ENCODE results near the gene BCKDHA.

The BCKDHA gene

DNA sequence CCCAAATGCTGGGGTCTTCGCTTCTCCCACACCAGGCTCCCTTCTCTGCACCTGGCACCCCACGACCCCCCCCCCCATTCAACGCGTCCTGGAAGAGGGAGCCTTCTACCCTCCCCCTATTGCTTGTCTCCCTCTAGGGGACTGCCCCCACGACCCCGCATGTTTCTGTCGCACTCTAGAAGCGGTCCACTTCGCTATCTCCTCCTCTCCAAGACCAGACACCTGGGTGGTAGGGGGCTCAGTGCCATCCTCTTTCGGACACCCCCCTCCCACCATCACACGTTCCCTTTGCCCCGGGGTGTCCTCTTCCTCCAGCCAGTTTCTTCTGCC, 45.4 kb upstream of the BCKDHA start:
- peaks cover 26% of the 10 kb centered on the region for H3K79me1 ChIP-seq (ENCODE audit: low read length)
- peak overlapping the region; percentile 58 for H4K8ac ChIP-seq (ENCODE audit: low read depth, low read length)

DNA sequence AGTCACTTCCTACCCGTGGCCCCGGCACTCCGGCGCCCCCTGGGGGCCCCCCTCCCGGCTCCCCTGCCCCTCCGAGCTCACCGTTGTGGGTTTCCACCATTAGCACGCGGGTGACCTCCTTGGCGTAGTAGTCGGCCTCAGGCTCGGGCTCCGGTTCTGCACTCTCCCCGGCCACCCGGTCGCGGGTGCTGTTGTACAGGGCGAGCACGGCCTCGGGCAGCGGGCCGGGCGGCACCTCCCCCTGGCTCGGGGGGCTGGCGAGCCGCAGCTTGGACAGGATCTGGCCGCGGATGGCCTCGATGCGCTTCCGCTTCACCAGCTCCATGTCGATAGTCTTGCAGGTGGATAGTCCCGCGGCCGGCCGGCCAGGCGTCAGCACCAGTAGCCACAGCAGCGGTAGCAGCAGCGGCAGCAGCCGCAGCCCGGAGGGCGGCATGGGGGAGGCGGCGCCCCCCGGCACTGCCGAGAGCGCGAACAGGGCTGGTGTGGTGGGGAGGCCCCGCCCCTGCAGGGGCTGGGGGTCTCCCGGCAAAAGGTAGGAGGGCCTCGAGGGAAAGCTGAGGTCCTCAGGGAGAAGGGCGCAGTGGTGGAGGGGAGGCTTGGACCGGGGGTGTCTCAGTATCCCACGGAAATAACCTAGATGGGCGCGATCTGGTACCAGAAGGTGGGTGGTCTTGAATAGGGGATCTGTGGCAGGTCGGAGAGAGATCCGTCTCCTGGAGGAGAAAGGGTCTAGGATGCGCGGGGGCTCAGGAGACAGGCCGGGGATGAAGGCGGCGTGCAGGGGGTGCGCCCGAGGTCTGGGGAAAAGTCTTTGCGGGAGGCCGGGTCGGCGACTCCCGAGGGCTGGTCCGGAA, 44.8 kb upstream of the BCKDHA start:
- Histone ChIP-seq H3K4me1 (ENCODE audit: control insufficient read depth in 1 of 2, insufficient read depth in 2 of 2, low read length in 2 of 2) (peaks cover 0 to 8% of the 10 kb centered on the region in 2 experiments), H3K79me1 (ENCODE audit: low read length) (peaks cover 26% of the 10 kb centered on the region), H3K9me3 (ENCODE audit: insufficient read depth, low read depth, low read length) (peaks cover 5% of the 10 kb centered on the region), H4K12ac (ENCODE audit: low read depth, low read length) (peak overlapping the region; percentile 14), H2AFZ (ENCODE audit: insufficient read depth, low read length, poor library complexity) (peak overlapping the region; percentile 8), H3K79me2 (ENCODE audit: control insufficient read depth, insufficient read depth, low read length, poor library complexity) (peaks cover 18% of the 10 kb centered on the region), H3K4me2 (ENCODE audit: low read length) (peak overlapping the region; percentile 75), H3K4me3 (ENCODE audit: low read depth, low read length) (peak overlapping the region; percentile 82), H2BK5ac (ENCODE audit: low read depth, low read length, poor library complexity) (peak overlapping the region; percentile 29), H2BK120ac (ENCODE audit: insufficient read depth, low read length, poor library complexity) (peak overlapping the region; percentile 67), H3K23ac (ENCODE audit: low read length) (no peak overlapping the region), H2AK5ac (ENCODE audit: low read length) (peak overlapping the region; percentile 37), H4K8ac (ENCODE audit: low read depth, low read length) (peak overlapping the region; percentile 42), H3K27me3 (ENCODE audit: insufficient read depth, low read length) (peaks cover 13% of the 10 kb centered on the region), H3K14ac (ENCODE audit: low read length) (peak overlapping the region; percentile 86), H4K91ac (ENCODE audit: low read depth, low read length) (peak overlapping the region; percentile 86), H3K9ac (ENCODE audit: low read length) (peak overlapping the region; percentile 62), H3K27ac (ENCODE audit: low read depth, low read length) (peak overlapping the region; percentile 70), H3K4ac (ENCODE audit: low read depth, low read length) (peak overlapping the region; percentile 77), H2BK12ac (ENCODE audit: low read length) (peak overlapping the region; percentile 67), H3K36me3 (ENCODE audit: control insufficient read depth in 1 of 2, insufficient read depth in 2 of 2, low read length in 2 of 2) (peaks cover 4 to 5% of the 10 kb centered on the region in 2 experiments), H3K18ac (ENCODE audit: low read length) (peak overlapping the region; percentile 93)
- no CpG with 5 or more reads among the region's 71 CpGs for WGBS (ENCODE audit: extremely low coverage, insufficient coverage, insufficient read length)
- DNase-seq = peak in 1 of 2 donors; percentile 53

More for the DNA sequence above, 45.4 kb upstream of the BCKDHA start:
- Histone ChIP-seq H3K14ac (ENCODE audit: low read length) (peak overlapping the region; percentile 57), H3K79me2 (ENCODE audit: control insufficient read depth, insufficient read depth, low read length, poor library complexity) (peaks cover 18% of the 10 kb centered on the region), H3K4ac (ENCODE audit: low read depth, low read length) (peak overlapping the region; percentile 32), H4K91ac (ENCODE audit: low read depth, low read length) (peak overlapping the region; percentile 86), H3K9ac (ENCODE audit: low read length) (peak overlapping the region; percentile 49), H2BK5ac (ENCODE audit: low read depth, low read length, poor library complexity) (no peak overlapping the region), H3K4me3 (ENCODE audit: low read depth, low read length) (peak overlapping the region; percentile 82), H2BK120ac (ENCODE audit: insufficient read depth, low read length, poor library complexity) (no peak overlapping the region), H3K23ac (ENCODE audit: low read length) (no peak overlapping the region), H3K4me1 (ENCODE audit: control insufficient read depth in 1 of 2, insufficient read depth in 2 of 2, low read length in 2 of 2) (peaks cover 0 to 8% of the 10 kb centered on the region in 2 experiments), H3K4me2 (ENCODE audit: low read length) (peak overlapping the region; percentile 75), H4K12ac (ENCODE audit: low read depth, low read length) (no peak overlapping the region), H2AFZ (ENCODE audit: insufficient read depth, low read length, poor library complexity) (no peak overlapping the region), H3K36me3 (ENCODE audit: control insufficient read depth in 1 of 2, insufficient read depth in 2 of 2, low read length in 2 of 2) (peaks cover 7 to 8% of the 10 kb centered on the region in 2 experiments), H3K27ac (ENCODE audit: low read depth, low read length) (no peak overlapping the region), H2BK12ac (ENCODE audit: low read length) (no peak overlapping the region), H3K18ac (ENCODE audit: low read length) (peak overlapping the region; percentile 55), H2AK5ac (ENCODE audit: low read length) (no peak overlapping the region), H3K27me3 (ENCODE audit: insufficient read depth, low read length) (peaks cover 13% of the 10 kb centered on the region), H3K9me3 (ENCODE audit: insufficient read depth, low read depth, low read length) (peaks cover 5% of the 10 kb centered on the region)
- WGBS (ENCODE audit: extremely low coverage, insufficient coverage, insufficient read length) = no CpG with 5 or more reads among the region's 12 CpGs
- DNase-seq = no peak

DNA sequence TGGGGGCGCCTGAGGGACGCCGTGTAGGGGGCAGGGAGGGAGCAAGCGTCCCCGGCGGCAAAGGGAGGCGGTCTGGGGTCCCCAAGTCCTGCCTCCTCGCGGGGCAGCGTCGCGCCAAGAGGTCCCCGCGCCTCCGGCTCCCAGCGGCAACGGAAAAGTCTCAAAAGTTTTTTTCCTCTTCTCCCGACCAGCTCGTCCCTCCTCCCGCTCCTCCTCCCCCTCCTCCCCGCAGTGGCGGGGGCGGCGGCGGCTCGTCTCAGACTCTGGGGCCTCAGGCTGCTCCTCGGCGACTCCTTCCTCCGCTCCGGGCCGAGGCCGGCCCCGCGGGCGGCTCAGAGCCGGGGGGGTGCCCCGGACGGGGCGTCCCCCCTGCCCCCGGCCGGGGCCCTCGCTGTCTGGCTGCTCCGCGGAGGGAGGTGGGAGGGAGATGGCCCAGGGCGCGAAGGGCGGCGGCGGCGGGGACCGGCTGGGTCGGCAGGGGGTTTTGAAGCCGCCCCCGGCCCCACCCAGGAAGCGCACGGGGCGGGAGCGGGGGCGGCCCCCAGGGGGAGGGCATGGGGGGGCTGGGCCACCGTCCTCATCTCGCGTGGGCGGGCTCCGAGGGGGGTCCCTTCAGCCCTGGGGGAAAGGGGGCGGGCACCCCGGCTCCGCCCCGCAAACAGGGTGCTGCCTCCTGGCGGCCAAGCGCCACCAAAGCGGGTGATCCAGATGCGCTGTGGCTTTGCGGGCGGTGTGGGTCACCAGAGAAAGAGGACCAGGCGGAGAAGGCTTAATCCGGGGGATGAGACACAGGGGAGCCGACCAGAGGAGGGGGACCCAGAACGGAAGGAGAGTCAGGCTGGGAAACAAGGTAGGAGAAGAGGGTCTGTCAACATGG, 43.9 kb upstream of the BCKDHA start, which contains the start of gene TGFB1:
Gene TGFB1, minus strand, starts transcription at position 457 of the 877 bp plus-strand sequence. CDS start 878 bp downstream, outside the sequence.
- no CpG with 5 or more reads among the region's 78 CpGs for WGBS (ENCODE audit: extremely low coverage, insufficient coverage, insufficient read length)
- Histone ChIP-seq H3K27ac (ENCODE audit: low read depth, low read length) (peak within 1 kb of the TSS; percentile 70), H3K79me1 (ENCODE audit: low read length) (peaks cover 26% of the 10 kb centered on the region)

DNA sequence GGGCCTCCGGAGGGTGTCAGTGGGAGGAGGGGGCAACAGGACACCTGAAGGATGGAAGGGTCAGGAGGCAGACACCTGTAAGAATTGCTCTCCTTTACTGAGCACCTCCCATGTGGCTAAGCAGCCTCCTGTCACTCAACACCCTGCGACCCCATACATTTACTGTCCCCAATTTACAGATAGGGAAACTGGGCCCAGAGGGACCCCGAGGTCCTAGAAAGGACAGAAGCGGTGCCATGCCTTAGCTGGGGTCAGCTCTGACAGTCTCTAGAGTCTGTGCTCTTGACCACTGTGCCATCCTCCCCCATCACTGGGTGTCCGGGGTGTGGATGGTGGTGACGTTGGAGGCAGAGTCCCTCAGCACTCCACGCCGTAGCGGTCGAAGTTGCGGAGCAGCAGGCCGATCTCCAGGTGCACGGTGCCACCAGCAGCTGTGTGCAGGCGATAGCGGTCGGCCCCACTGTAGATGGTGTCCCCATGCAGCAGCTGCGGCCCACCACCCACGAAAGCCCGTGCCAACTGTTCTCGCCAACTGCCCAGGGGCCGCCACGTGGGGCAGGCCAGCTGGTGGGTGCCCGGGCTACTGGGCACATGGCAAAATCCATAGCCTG, 43.2 kb upstream of the BCKDHA start:
- no peak overlapping the region for H2BK5ac ChIP-seq (ENCODE audit: low read depth, low read length, poor library complexity)
- peak overlapping the region; percentile 55 for H3K14ac ChIP-seq (ENCODE audit: low read length)
- H2BK12ac ChIP-seq (ENCODE audit: low read length) = peak overlapping the region; percentile 51
- peaks cover 0 to 8% of the 10 kb centered on the region in 2 experiments for H3K4me1 ChIP-seq (ENCODE audit: control insufficient read depth in 1 of 2, insufficient read depth in 2 of 2, low read length in 2 of 2)
- H3K18ac ChIP-seq (ENCODE audit: low read length) = peak overlapping the region; percentile 57
- H3K4me3 ChIP-seq (ENCODE audit: low read depth, low read length) = no peak overlapping the region
- H4K8ac ChIP-seq (ENCODE audit: low read depth, low read length) = peak overlapping the region; percentile 29
- no peak overlapping the region for H3K4ac ChIP-seq (ENCODE audit: low read depth, low read length)
- peak overlapping the region; percentile 75 for H3K4me2 ChIP-seq (ENCODE audit: low read length)
- peaks cover 26% of the 10 kb centered on the region for H3K79me1 ChIP-seq (ENCODE audit: low read length)
- H3K36me3 ChIP-seq (ENCODE audit: control insufficient read depth in 1 of 2, insufficient read depth in 2 of 2, low read length in 2 of 2) = no peaks in the 10 kb centered on the region
- no peak overlapping the region for H3K23ac ChIP-seq (ENCODE audit: low read length)
- no peak overlapping the region for H3K27ac ChIP-seq (ENCODE audit: low read depth, low read length)
- peak overlapping the region; percentile 11 for H2AK5ac ChIP-seq (ENCODE audit: low read length)
- peaks cover 6% of the 10 kb centered on the region for H3K9me3 ChIP-seq (ENCODE audit: insufficient read depth, low read depth, low read length)
- peak overlapping the region; percentile 3 for H3K9ac ChIP-seq (ENCODE audit: low read length)
- peaks cover 18% of the 10 kb centered on the region for H3K79me2 ChIP-seq (ENCODE audit: control insufficient read depth, insufficient read depth, low read length, poor library complexity)
- DNase-seq = no peak
- peak overlapping the region; percentile 8 for H4K12ac ChIP-seq (ENCODE audit: low read depth, low read length)
- H2AFZ ChIP-seq (ENCODE audit: insufficient read depth, low read length, poor library complexity) = no peak overlapping the region
- WGBS (ENCODE audit: extremely low coverage, insufficient coverage, insufficient read length) = no CpG with 5 or more reads among the region's 23 CpGs
- H3K27me3 ChIP-seq (ENCODE audit: insufficient read depth, low read length) = peaks cover 13% of the 10 kb centered on the region
- H2BK120ac ChIP-seq (ENCODE audit: insufficient read depth, low read length, poor library complexity) = no peak overlapping the region
- peak overlapping the region; percentile 52 for H4K91ac ChIP-seq (ENCODE audit: low read depth, low read length)

More for the DNA sequence above, 43.9 kb upstream of the BCKDHA start, which contains the start of gene TGFB1:
- Histone ChIP-seq H3K4me3 (ENCODE audit: low read depth, low read length) (peak within 1 kb of the TSS; percentile 82), H2BK120ac (ENCODE audit: insufficient read depth, low read length, poor library complexity) (peak within 1 kb of the TSS; percentile 67), H3K79me2 (ENCODE audit: control insufficient read depth, insufficient read depth, low read length, poor library complexity) (peaks cover 18% of the 10 kb centered on the region), H2BK5ac (ENCODE audit: low read depth, low read length, poor library complexity) (peak within 1 kb of the TSS; percentile 29), H2AK5ac (ENCODE audit: low read length) (peak within 1 kb of the TSS; percentile 37), H3K9me3 (ENCODE audit: insufficient read depth, low read depth, low read length) (peaks cover 6% of the 10 kb centered on the region), H3K4me1 (ENCODE audit: control insufficient read depth in 1 of 2, insufficient read depth in 2 of 2, low read length in 2 of 2) (peaks cover 0 to 8% of the 10 kb centered on the region in 2 experiments), H3K4me2 (ENCODE audit: low read length) (peak within 1 kb of the TSS; percentile 75), H3K4ac (ENCODE audit: low read depth, low read length) (peak within 1 kb of the TSS; percentile 77), H3K27me3 (ENCODE audit: insufficient read depth, low read length) (peaks cover 13% of the 10 kb centered on the region), H3K18ac (ENCODE audit: low read length) (peak within 1 kb of the TSS; percentile 93), H3K23ac (ENCODE audit: low read length) (no peak within 1 kb of the TSS), H3K36me3 (ENCODE audit: control insufficient read depth in 1 of 2, insufficient read depth in 2 of 2, low read length in 2 of 2) (no peaks in the 10 kb centered on the region), H3K9ac (ENCODE audit: low read length) (peak within 1 kb of the TSS; percentile 62), H4K12ac (ENCODE audit: low read depth, low read length) (peak within 1 kb of the TSS; percentile 14), H4K91ac (ENCODE audit: low read depth, low read length) (peak within 1 kb of the TSS; percentile 86), H2AFZ (ENCODE audit: insufficient read depth, low read length, poor library complexity) (peak within 1 kb of the TSS; percentile 8), H2BK12ac (ENCODE audit: low read length) (peak within 1 kb of the TSS; percentile 67), H4K8ac (ENCODE audit: low read depth, low read length) (peak within 1 kb of the TSS; percentile 43), H3K14ac (ENCODE audit: low read length) (peak within 1 kb of the TSS; percentile 86)
- DNase-seq = peak; percentile 64 to 78

Data from trophoblast cell (in vitro differentiated cells and primary cell).